Fibroblast of lung (primary cell): Measurements from ENCODE around the gene ARPP21. TPM values are rescaled to one million over a fixed set of nuclear protein-coding genes. Genes with fewer than 3 reads are reported as not detected.

Experiments used
- DNase-seq, 2 donors: peaks; one replicate each; pipeline versions ENCODE4 v3.0.0 to v3.0.0-alpha.2; 2010; ENCODE audit warnings: low read depth in 2 of 2
- H2AFZ ChIP-seq: 2 replicates; pipeline ENCODE4 v1.5.1; 2012; ENCODE audit warnings: low read length, control low read depth, inconsistent platforms
- H3K27ac ChIP-seq: 2 replicates; pipeline ENCODE4 v1.5.1; 2011; ENCODE audit warnings: low read length, control low read depth; ENCODE audit not compliant: insufficient read depth
- H3K27me3 ChIP-seq: 2 replicates; pipeline ENCODE4 v1.5.1; 2011; ENCODE audit warnings: mild to moderate bottlenecking, low read length; ENCODE audit not compliant: control insufficient read depth, insufficient read depth
- H3K36me3 ChIP-seq: 2 replicates; pipeline ENCODE4 v1.5.1; 2011; ENCODE audit warnings: low read length; ENCODE audit not compliant: control insufficient read depth, insufficient read depth
- H3K4me1 ChIP-seq: 2 replicates; pipeline ENCODE4 v1.5.1; 2011; ENCODE audit warnings: low read length; ENCODE audit not compliant: control insufficient read depth, insufficient read depth; ENCODE audit errors: extremely low read depth
- H3K4me2 ChIP-seq: 2 replicates; pipeline ENCODE4 v1.5.1; 2011; ENCODE audit warnings: low read length, control low read depth; ENCODE audit not compliant: insufficient read depth; ENCODE audit errors: extremely low read depth
- H3K4me3 ChIP-seq, 4 experiments: fragments of 200-600 bp in 1 of 4; sonication (generic) in 1 of 4; replicated peaks in 1 of 4; 2 replicates each; pipeline ENCODE4 v1.5.1; 2011 to 2016; ENCODE audit warnings: low read length in 4 of 4, low read depth in 3 of 4, mild to moderate bottlenecking in 3 of 4, control low read depth in 2 of 4, inconsistent platforms in 1 of 4, mixed read lengths in 1 of 4; ENCODE audit not compliant: insufficient read depth in 1 of 4; ENCODE audit errors: control extremely low read depth in 1 of 4
- H3K79me2 ChIP-seq: 2 replicates; pipeline ENCODE4 v1.5.1; 2012; ENCODE audit warnings: mild to moderate bottlenecking, low read length, inconsistent platforms; ENCODE audit not compliant: control insufficient read depth, insufficient read depth
- H3K9ac ChIP-seq: 2 replicates; pipeline ENCODE4 v1.5.1; 2011; ENCODE audit warnings: mild to moderate bottlenecking, low read length, control low read depth; ENCODE audit not compliant: insufficient read depth
- H3K9me3 ChIP-seq: 2 replicates; pipeline ENCODE4 v1.5.1; 2012; ENCODE audit warnings: low read depth, low read length; ENCODE audit not compliant: control insufficient read depth, insufficient read depth
- H4K20me1 ChIP-seq: 2 replicates; pipeline ENCODE4 v1.5.1; 2011; ENCODE audit warnings: low read length; ENCODE audit not compliant: control insufficient read depth, insufficient read depth; ENCODE audit errors: extremely low read depth
- CTCF ChIP-seq, 2 donors: IDR thresholded peaks in 1 of 2; conservative IDR thresholded peaks in 1 of 2; 1 replicate in 1 of 2; 2 replicates in 1 of 2; pipeline ENCODE4 v1.5.1; 2011 to 2012; ENCODE audit warnings: low read length in 2 of 2, control low read depth in 1 of 2, inconsistent platforms in 1 of 2, low read depth in 1 of 2, mild to moderate bottlenecking in 1 of 2
- EZH2 ChIP-seq: IDR thresholded peaks from 2 replicates; pipeline ENCODE4 v1.5.1; 2012; ENCODE audit warnings: low read length, control low read depth, mild to moderate bottlenecking; ENCODE audit errors: missing control alignments
- polyA plus RNA-seq, 2 donors: library from polyadenylated mRNA; depleted of rRNA in 1 of 2; stranded (reverse) in 1 of 2; unstranded in 1 of 2; fragments of >200 nt; gene quantifications; 2 replicates each; pipeline ENCODE4 v1.2.1, GENCODE V29; 2011 to 2012; ENCODE audit warnings: missing spikeins in 1 of 2
- total RNA-seq: library from RNA; depleted of rRNA; stranded (reverse); fragments of >200 nt; gene quantifications from 2 replicates; pipeline ENCODE4 v1.2.1, GENCODE V29; 2014

Gene ARPP21
- total and polyA plus RNA-seq, 2 donors (not counting 1 experiment from before 2014, with no cell fraction given) = not detected

- H3K27ac ChIP-seq = no peak overlapping the region
- no peak overlapping the region for H3K4me2 ChIP-seq
- no peak overlapping the region for H3K9ac ChIP-seq
- no peaks in the 10 kb centered on the region for H3K4me1 ChIP-seq
- H2AFZ ChIP-seq = no peak overlapping the region
- peaks cover 5% of the 10 kb centered on the region for H3K27me3 ChIP-seq
- no peak for DNase-seq
- H3K79me2 ChIP-seq = no peaks in the 10 kb centered on the region
- H3K4me3 ChIP-seq = no peak overlapping the region
- H3K36me3 ChIP-seq = no peaks in the 10 kb centered on the region
- no peaks in the 10 kb centered on the region for H3K9me3 ChIP-seq
- TF ChIP-seq EZH2 = no peak
- no peak for TF ChIP-seq CTCF (conservative IDR thresholded peaks at IDR 0.05 in 1 of 2, IDR thresholded peaks at IDR 0.05 in 1 of 2; ENCODE audit: low read depth in 1 of 2, low read length in 2 of 2)
- H4K20me1 ChIP-seq = no peaks in the 10 kb centered on the region
Measured at GRCh38 chr3:35638980-35639253, 408 bp upstream of the ARPP21 start.

GRCh38 chr3:35640190-35641165 lies 1.2 kb downstream of the ARPP21 start:
- no peak overlapping the region for H3K27ac ChIP-seq
- H3K4me1 ChIP-seq = no peaks in the 10 kb centered on the region
- H3K4me3 ChIP-seq = no peak overlapping the region
- no peaks in the 10 kb centered on the region for H3K36me3 ChIP-seq
- H2AFZ ChIP-seq = no peak overlapping the region
- DNase-seq = no peak
- no peaks in the 10 kb centered on the region for H4K20me1 ChIP-seq
- H3K79me2 ChIP-seq = no peaks in the 10 kb centered on the region
- peaks cover 5% of the 10 kb centered on the region for H3K27me3 ChIP-seq
- H3K4me2 ChIP-seq = no peak overlapping the region
- TF ChIP-seq CTCF (conservative IDR thresholded peaks at IDR 0.05 in 1 of 2, IDR thresholded peaks at IDR 0.05 in 1 of 2; ENCODE audit: low read depth in 1 of 2, low read length in 2 of 2) (no peak), EZH2 (no peak)
- H3K9me3 ChIP-seq = no peaks in the 10 kb centered on the region
- H3K9ac ChIP-seq = no peak overlapping the region

GRCh38 chr3:35641331-35641730 lies 2.0 kb downstream of the ARPP21 start:
- H3K9ac ChIP-seq = no peak overlapping the region
- H3K27ac ChIP-seq = no peak overlapping the region
- no peaks in the 10 kb centered on the region for H3K79me2 ChIP-seq
- H3K36me3 ChIP-seq = no peaks in the 10 kb centered on the region
- H3K4me1 ChIP-seq = no peaks in the 10 kb centered on the region
- no peak overlapping the region for H3K4me2 ChIP-seq
- no peaks in the 10 kb centered on the region for H3K9me3 ChIP-seq
- no peak for DNase-seq
- H4K20me1 ChIP-seq = no peaks in the 10 kb centered on the region
- no peak overlapping the region for H2AFZ ChIP-seq
- TF ChIP-seq EZH2 (no peak), CTCF (conservative IDR thresholded peaks at IDR 0.05 in 1 of 2, IDR thresholded peaks at IDR 0.05 in 1 of 2; ENCODE audit: low read depth in 1 of 2, low read length in 2 of 2) (no peak)
- peaks cover 5% of the 10 kb centered on the region for H3K27me3 ChIP-seq
- H3K4me3 ChIP-seq = no peak overlapping the region
